ENCODE measurements around the gene LENG9. TPM values are rescaled to one million over a fixed set of nuclear protein-coding genes. Genes with fewer than 3 reads are reported as not detected.

Gene LENG9
- total and polyA plus RNA-seq, 8 donors, result 1.3 to 14.5 (median 7.1) TPM

DNA sequence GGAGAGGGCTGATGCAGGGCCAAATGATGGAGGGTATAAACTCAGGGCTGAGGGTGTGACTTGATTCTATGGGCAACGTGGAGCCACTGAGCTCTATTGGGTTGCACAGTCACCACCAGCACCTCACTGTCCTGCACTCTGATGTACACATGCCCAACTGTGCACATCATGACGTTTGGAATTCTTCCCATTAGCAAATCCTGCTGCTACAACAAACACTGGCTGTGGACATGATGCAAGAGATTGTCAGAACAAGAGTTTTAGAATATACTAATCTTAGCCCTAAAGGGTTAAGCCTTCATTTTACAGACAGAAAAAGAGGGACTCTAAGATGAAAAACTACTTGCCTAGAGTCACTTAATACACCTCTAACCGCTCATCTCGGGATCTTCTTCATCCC is 50.7 kb downstream of the LENG9 start:
- no peak for DNase-seq
- no peaks in the 10 kb centered on the region for H3K36me3 ChIP-seq
- H3K4me1 ChIP-seq, result peaks cover 0 to 10% (median 6%) of the 10 kb centered on the region in 4 donors
- intact Hi-C loops (cut with DNase I; ENCODE audit: low total_unique reads), result no loop called here
- TF ChIP-seq POLR2A (IDR thresholded peaks at IDR 0.05) (no peak), POLR2AphosphoS5 (IDR thresholded peaks at IDR 0.05) (no peak), EP300 (IDR thresholded peaks at IDR 0.05) (no peak)
- TF ChIP-seq, protein P1, sequence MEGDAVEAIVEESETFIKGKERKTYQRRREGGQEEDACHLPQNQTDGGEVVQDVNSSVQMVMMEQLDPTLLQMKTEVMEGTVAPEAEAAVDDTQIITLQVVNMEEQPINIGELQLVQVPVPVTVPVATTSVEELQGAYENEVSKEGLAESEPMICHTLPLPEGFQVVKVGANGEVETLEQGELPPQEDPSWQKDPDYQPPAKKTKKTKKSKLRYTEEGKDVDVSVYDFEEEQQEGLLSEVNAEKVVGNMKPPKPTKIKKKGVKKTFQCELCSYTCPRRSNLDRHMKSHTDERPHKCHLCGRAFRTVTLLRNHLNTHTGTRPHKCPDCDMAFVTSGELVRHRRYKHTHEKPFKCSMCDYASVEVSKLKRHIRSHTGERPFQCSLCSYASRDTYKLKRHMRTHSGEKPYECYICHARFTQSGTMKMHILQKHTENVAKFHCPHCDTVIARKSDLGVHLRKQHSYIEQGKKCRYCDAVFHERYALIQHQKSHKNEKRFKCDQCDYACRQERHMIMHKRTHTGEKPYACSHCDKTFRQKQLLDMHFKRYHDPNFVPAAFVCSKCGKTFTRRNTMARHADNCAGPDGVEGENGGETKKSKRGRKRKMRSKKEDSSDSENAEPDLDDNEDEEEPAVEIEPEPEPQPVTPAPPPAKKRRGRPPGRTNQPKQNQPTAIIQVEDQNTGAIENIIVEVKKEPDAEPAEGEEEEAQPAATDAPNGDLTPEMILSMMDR (IDR thresholded peaks at IDR 0.05), result no peak
- no peak overlapping the region for H3K4me3 ChIP-seq
- H3K27ac ChIP-seq, result no peak overlapping the region
- H3K27me3 ChIP-seq, result peaks cover 31 to 72% (median 37%) of the 10 kb centered on the region in 3 donors
- no peaks in the 10 kb centered on the region for H3K9me3 ChIP-seq
- WGBS, 5 donors, result 62 to 78% (median 72%) methylated on average over 4 of the region's 4 CpGs

Small RNA genes within 50 kb of the gene (small RNA-seq; reads per million reads assigned to genes)
- gene AC245884.3, result 0 reads per million in 4 donors

Other genes starting within 250 kb of the LENG9 start
- gene LILRB3, start 240.8 kb downstream of the LENG9 start, total RNA-seq, result 10 to 100 TPM in 1 of 5 donors, 1 to 10 TPM in 2, under 1 TPM in 1, not detected in 1; 0.89 to 74.7 (median 2.4) TPM
- gene LILRB3, start 240.8 kb downstream of the LENG9 start, polyA plus RNA-seq, result 1 to 10 TPM; 1.7 to 3.0 (median 2.5) TPM
- 1 to 10 TPM in 2 of 5 donors, under 1 TPM in 2, not detected in 1; 0.37 to 3.8 (median 1.4) TPM for gene LILRA6, start 221.0 kb downstream of the LENG9 start, total RNA-seq
- gene LILRA6, start 221.0 kb downstream of the LENG9 start, polyA plus RNA-seq, result 1 to 10 TPM in 1 of 3 donors, under 1 TPM in 2; 0.20 to 1.8 (median 0.81) TPM
- 10 to 100 TPM in 1 of 5 donors, 1 to 10 TPM in 3, not detected in 1; 2.8 to 40.8 (median 5.0) TPM for gene LILRB5, start 206.5 kb downstream of the LENG9 start, total RNA-seq
- 1 to 10 TPM in 2 of 3 donors, under 1 TPM in 1; 0.28 to 3.4 (median 3.0) TPM for gene LILRB5, start 206.5 kb downstream of the LENG9 start, polyA plus RNA-seq
- gene LILRB2, start 182.7 kb downstream of the LENG9 start, total RNA-seq, result 1 to 10 TPM in 3 of 5 donors, under 1 TPM in 1, not detected in 1; 0.87 to 2.2 (median 1.2) TPM
- gene LILRB2, start 182.7 kb downstream of the LENG9 start, polyA plus RNA-seq, result 1 to 10 TPM; 1.1 to 2.0 (median 1.2) TPM
- gene LILRA5, start 150.6 kb downstream of the LENG9 start, total RNA-seq, result 1 to 10 TPM in 3 of 5 donors, not detected in 2; 2.6 to 8.5 (median 2.9) TPM
- gene LILRA5, start 150.6 kb downstream of the LENG9 start, polyA plus RNA-seq, result 1 to 10 TPM; 1.1 to 2.9 (median 1.2) TPM
- not detected for gene LILRA4, start 124.6 kb downstream of the LENG9 start, total RNA-seq
- not detected for gene LILRA4, start 124.6 kb downstream of the LENG9 start, polyA plus RNA-seq
- gene LAIR1, start 98.8 kb downstream of the LENG9 start, total RNA-seq, result 1 to 10 TPM in 4 of 5 donors, under 1 TPM in 1; 0.87 to 9.1 (median 1.3) TPM
- 1 to 10 TPM; 4.1 to 6.1 (median 5.4) TPM for gene LAIR1, start 98.8 kb downstream of the LENG9 start, polyA plus RNA-seq
- gene TTYH1, start 48.3 kb downstream of the LENG9 start, total RNA-seq, result 10 to 100 TPM in 1 of 5 donors, 1 to 10 TPM in 2, not detected in 2; 2.3 to 12.9 (median 7.0) TPM
- 1 to 10 TPM in 1 of 3 donors, under 1 TPM in 1, not detected in 1; 0.12 to 1.4 TPM for gene TTYH1, start 48.3 kb downstream of the LENG9 start, polyA plus RNA-seq
- gene LENG8, start 14.6 kb downstream of the LENG9 start, total RNA-seq, result 100 to 1,000 TPM in 4 of 5 donors, 10 to 100 TPM in 1; 61.3 to 464 (median 222) TPM
- 10 to 100 TPM; 37.4 to 99.0 (median 89.0) TPM for gene LENG8, start 14.6 kb downstream of the LENG9 start, polyA plus RNA-seq
- 100 to 1,000 TPM in 1 of 5 donors, 10 to 100 TPM in 2, under 1 TPM in 1, not detected in 1; 0.89 to 699 (median 32.8) TPM for gene CDC42EP5, start 9.5 kb upstream of the LENG9 start, total RNA-seq
- gene CDC42EP5, start 9.5 kb upstream of the LENG9 start, polyA plus RNA-seq, result 10 to 100 TPM; 24.8 to 48.6 (median 28.3) TPM
- not detected for gene LAIR2, start 39.1 kb upstream of the LENG9 start, total RNA-seq
- under 1 TPM in 1 of 3 donors, not detected in 2; 0.30 TPM for gene LAIR2, start 39.1 kb upstream of the LENG9 start, polyA plus RNA-seq
- 1 to 10 TPM in 2 of 5 donors, under 1 TPM in 1, not detected in 2; 0.37 to 7.8 (median 2.3) TPM for gene LILRA2, start 110.0 kb upstream of the LENG9 start, total RNA-seq
- 1 to 10 TPM in 1 of 3 donors, under 1 TPM in 2; 0.20 to 2.1 (median 0.61) TPM for gene LILRA2, start 110.0 kb upstream of the LENG9 start, polyA plus RNA-seq
- gene LILRA1, start 129.9 kb upstream of the LENG9 start, total RNA-seq, result not detected
- gene LILRA1, start 129.9 kb upstream of the LENG9 start, polyA plus RNA-seq, result under 1 TPM; 0.25 to 0.62 (median 0.31) TPM
- 10 to 100 TPM in 1 of 5 donors, 1 to 10 TPM in 2, under 1 TPM in 1, not detected in 1; 0.37 to 50.8 (median 2.7) TPM for gene LILRB1, start 166.7 kb upstream of the LENG9 start, total RNA-seq
- gene LILRB1, start 166.7 kb upstream of the LENG9 start, polyA plus RNA-seq, result 1 to 10 TPM in 2 of 3 donors, under 1 TPM in 1; 0.63 to 2.0 (median 1.2) TPM
- gene LILRB4, start 199.2 kb upstream of the LENG9 start, total RNA-seq, result 10 to 100 TPM in 1 of 5 donors, under 1 TPM in 2, not detected in 2; 0.73 to 12.2 (median 0.87) TPM
- gene LILRB4, start 199.2 kb upstream of the LENG9 start, polyA plus RNA-seq, result 1 to 10 TPM in 1 of 3 donors, under 1 TPM in 2; 0.61 to 1.8 (median 0.95) TPM

All from stomach (tissue), 9 donors.